NCI-H187 treated with DMSO at 0.1 percent for 48 hours (cell line): Measurements from ENCODE around the gene STK38L.
"Not testable (repeated sequence)": the region's sequence is repeated elsewhere in the genome, so short reads cannot be mapped to it uniquely, and the experiment has no call there.

Source experiments
- DNase-seq: peaks from one replicate; lab custom pipeline; 2025; lab: John Stamatoyannopoulos, UW

Gene STK38L

DNA sequence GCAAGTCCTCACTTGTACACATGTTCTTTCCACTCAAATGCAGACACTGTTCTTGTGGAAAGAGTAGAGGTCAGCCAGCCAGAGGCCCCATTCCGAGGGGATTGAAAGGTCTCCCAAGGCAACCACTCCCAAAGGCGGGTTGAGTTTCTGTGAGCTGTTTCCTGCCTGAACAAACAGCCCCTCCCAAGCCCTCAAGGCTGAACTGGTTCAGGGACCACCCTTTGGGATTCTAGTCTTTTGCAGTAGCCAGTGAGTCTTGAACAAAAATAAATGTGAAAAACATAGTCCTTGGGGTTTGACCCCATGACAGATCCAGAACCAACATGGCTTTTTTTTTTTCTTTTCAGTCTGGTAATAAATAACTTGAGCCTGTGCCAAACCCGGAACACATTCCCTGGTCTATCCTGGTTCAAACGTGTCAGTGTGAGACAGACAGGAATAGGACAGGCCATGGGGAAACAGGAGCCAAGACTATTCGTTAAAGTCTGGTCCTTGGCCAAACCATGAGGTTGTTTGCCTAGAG is 17.6 kb upstream of the STK38L start:
- no peak for DNase-seq

DNA sequence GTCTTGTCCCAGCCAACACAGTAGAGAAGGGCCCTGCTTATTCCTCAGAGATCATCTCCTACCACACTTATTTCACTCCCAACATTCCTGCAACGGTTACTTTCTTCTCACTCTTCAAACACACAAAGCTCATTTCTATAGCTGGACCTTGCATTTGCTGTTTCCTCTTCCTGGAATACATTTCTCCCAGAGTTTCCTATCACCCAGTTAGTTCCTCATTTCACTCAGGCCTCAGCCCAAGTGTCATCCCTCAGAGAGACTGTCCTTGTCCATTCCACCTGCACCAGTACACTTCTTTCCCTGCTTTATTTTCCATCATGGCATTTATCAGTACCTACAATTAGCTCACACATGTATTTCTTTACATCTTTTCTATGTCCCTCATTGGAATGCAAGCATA is 14.7 kb upstream of the STK38L start:
- no peak for DNase-seq

DNA sequence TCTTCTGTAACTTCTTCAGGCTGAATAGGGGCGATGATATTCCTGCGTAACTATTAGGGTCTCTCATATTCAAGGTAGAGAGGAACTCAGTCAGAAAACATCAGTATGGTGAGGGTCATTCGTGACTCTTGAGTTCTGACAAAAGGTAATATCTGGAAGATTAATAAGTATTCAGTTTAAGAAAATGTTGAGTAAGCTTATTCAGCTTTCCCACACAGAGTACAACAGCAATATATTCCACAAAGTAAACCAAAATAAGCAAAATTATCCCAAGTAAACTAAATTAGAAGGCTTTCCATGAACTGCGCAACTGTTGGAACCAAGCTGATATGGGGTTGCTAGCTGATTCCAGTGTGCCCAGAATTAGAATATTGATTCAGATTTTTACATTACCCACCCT is 12.7 kb upstream of the STK38L start:
- DNase-seq = not testable (repeated sequence)

DNA sequence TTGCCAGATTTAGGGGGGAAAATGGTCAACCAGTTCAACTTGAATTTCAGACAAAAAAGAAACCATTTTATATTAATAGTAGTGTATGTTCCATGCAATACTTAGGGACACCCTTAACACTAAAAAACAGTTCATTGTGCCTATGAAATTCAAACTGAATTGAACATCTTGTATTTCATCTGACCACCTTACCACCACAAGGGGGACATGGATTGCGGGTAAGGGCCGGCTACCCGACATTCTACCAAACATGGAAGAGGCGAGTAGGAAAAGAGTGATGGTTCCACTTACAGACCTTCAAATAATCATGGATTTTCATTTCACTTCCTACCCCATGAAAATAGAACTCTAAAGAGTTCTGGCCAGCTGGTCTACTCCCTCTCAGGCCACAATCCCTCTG is 10.3 kb upstream of the STK38L start:
- no peak for DNase-seq

DNA sequence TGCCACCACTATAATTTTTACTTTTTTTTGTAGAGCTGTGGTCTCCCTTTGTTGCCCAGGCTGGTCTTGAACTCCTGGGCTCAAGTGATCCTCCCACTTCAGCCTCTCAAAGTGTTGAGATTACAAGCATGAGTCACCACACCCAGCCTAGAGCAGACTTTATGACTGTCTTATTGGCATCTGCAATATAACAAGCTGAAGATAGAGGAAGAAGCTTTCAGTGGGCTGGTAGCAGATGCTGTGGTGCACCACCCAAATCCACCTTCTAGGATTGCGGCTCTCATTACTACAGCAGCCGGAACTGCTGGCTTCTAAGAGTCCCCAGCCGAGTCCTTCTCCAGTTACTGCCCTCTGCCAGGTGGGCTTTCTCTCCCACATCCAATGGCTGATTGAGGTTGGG is 7.6 kb upstream of the STK38L start:
- DNase-seq = no peak

DNA sequence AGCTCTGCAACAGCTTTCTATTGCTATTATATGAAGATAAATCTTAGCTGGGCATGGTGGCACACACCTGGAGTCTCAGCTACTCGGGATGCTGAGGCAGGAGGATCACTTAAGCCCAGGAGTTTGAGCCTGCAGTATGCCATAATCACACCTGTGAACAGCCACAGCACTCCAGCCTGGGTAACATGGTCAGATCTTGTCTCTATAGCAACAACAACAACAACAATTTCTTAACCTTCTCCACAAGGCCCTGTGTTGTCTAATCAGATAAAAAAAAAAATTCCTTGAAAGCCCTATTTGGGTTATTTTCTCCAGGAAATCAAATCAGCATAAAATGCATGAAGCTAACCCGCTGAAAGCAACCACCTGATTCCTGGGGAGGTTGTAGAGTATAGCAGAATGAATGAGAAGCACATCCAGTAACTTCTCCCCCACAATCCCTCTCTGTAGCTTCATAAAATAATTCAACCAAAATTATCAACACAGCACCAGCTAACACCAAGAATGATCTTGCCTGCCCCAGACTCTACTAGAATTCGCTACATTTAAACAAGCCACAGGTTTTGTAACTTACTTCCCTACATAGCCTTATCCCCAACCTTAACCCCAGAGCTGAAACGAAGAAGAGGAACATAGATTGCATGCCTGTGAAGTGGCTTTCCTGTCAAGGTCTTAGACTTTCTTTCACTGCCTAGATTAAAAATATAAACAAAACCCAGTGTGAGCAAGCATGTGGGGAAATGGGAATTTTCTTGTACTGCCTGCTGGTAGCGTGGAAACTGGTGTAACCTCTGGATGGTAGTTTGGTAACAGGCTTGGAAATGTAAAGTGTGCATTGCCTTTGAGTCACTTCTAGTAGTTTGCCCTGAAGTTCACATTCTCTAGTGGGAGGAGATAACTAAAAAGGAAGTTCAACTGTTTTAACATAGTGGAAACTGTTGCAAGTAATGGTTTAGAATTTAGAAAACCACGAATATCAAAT is 6.0 kb upstream of the STK38L start:
- DNase-seq = no peak

DNA sequence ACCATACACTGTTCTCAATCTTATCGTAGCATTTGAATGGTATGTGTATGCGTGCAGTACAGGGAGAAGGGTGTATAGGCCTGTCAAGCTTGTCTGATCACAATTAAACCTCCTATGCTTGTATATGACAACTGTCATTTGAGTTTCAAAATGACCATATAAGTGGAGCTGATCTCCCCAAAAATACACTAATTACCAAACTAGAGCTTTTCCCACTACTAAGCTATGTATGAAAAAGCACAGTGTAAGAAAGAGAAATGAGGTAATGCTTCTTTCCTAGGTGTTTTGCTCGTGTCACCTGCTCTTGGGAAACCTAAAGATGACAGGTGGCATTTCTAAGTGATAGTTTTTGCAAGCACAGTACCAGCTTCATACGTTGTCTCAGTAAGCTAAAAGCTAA is 1.1 kb upstream of the STK38L start:
- no peak for DNase-seq

DNA sequence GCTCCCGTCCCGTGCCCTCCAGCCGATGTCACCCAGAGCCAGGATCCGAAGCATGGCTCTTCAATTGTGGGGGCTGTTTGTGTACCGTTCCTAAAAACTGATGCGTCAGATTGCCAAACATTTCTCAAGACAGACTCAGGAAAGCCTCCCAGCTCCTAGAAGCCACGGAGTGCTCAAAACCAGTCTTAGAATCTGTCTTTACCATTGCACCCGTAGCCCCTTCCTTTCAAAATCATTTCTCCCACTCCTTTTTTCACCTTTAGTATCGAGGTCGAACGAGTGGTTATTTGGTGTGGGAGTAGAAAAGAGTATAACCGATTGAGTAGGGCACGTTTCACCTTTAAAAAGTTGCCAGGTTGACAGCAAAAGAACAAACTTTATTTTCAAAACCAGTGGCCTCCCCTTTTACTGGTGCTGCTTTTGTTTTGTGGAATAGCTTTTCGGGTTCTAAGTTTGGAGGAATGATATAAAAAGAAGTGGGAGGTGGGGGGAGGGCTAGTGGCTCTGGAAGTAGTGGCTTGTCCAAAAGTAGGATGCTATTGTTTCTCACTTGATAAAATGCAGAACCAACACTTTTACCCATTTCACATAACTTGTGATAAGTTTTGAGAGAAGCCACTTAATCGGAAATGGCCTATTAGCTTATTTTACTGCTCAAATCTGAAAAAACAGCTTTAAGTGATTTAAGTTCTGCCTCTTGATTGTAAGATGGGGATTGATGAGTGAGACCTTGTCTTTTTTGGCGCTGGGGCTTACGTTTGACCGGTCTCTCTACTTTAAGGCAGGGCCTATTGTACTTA is 803 bp downstream of the STK38L start:
- DNase-seq = no peak

DNA sequence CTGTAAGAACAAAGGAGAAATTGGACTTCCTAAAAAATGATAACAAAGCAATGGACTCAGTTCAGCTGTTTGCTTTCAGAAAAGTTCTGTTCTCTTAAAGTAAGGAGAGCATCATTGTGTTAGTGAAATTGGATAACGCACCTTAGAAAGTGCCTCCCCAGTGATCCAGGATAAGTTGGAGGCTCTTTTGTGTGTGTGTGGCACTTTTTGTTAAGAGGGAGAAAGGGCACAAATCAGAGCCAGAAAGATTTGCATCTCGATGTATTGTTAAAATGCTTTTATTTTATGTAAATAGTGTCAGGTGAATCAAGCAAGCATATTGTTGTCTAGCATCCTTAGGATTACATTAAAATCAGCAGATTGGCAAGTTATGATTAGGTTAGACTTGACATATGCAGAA is 2.1 kb downstream of the STK38L start:
- DNase-seq = no peak

DNA sequence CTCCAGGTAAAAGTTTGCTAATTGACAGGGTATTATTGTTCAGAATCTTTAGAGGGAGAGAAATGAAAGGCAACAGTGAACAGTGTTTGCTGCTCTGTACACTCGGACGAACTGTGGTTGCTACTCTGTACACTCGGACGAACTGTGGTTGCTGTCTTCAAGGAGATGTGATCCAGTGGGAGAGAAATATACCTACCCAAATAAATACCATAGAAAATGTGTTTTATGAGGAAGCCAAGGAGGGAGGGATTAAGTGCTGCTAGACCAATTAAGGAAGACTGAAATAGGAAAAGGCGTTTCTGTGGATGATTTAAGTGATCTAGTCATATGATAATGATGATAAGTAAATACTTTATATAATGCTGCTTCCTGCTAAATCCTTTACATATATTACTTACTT is 2.7 kb downstream of the STK38L start:
- no peak for DNase-seq

DNA sequence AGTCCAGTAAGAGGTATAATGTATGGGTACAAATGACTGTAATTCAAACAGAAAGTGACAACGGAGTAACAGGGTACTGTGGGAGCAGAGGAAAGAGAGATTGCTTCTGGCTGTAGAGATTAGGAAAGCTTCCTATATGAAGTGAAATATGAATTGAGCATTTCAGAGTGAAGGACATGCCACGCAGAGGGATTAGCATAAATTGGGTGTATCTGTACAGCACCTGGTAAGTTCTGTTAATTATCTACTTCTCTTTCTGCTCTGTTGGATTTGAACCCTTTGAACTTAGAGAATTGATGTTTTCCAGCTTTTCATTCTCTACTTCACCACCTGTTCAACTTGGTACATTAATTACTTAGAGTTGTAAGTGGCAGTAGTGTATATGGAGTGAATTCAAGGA is 8.8 kb downstream of the STK38L start:
- DNase-seq = no peak

DNA sequence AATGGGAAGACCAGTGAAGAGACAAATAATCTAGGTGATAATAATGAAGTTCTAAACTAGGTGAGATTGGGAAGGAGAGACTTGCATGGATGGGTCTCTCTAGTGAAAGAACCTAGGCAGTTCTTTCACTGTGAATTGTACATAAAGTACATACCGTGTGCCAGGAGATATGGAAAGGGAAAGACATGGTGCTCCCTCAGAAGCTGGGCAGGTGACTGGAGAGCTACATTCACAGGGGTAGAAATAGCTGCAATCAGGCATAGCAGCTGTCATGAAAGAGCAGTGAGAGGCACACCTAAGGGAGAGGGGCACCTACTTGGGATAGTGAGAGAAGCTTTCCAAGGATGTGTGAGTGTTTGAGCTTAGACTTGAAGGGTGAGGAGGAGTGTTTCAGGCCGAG is 9.3 kb downstream of the STK38L start:
- DNase-seq = no peak

DNA sequence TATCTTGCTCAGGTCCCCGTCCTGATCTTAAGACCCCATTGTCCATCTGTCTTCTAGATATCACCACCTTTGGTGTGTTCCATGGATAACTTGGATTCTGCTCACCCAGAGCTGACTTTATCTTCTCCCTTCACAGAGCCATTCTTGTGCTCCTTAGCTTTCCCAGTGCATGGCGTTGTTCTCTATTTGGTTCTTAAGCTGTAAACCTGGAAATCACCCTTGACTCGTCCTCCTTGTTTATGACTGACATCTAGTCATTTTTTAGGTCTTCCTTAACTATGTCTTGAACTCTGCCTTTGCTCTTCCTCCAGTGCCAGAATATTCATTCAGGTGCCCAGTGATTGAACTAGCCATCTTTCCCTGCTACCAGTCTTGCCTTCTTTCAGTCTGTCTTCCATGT is 11.7 kb downstream of the STK38L start:
- no peak for DNase-seq

DNA sequence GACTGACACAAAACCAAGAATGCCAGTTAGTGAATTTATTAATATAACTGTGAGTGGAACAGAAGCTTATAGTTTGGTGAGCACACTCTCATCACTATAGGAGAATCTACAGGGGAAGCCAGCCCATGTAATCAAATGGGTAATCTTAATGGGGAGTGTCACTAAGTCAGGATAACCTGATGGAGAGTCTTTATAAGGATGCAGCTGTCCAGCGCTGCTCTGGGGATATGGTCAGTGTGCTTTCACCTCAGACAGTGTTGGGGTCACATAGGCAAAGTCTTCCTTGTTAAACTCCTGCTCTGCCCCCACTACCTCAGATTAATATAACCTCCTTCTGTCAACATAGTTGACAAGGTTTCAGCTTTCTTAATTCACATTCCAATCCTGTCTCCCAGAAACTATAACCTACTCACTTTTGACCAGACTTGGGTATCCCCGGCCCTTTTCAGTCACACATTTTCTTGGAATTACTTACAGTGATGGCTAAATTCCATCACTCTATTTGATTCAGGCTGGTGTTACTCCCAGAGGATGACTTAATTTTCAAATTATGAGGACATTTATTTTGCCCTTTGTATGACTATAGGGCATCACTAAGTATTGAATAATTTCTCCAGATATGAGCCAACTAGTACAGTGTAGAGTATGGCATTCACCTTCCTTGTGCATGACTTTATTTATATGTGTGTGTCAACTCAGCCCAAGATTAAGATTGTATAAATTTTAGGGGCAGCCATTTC is 13.2 kb downstream of the STK38L start:
- no peak for DNase-seq

DNA sequence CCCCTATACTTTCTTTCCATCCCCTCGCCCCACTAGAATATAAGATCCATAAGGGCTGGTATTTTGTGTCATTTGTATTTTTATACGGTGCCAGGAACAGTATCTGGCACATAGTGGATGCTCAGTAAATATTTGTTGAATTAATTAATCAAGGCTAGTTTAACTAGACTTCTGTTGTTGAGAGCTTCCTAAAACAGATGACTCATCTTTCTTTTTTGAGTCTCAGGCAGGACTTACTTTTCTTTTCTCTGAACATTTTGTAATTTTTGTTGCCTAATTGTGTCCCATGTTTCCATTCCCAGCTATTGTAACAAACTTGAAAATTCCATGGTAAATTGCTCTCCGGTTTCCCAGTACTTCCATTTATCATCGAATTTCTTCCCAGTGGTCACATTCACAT is 16.7 kb downstream of the STK38L start:
- no peak for DNase-seq

DNA sequence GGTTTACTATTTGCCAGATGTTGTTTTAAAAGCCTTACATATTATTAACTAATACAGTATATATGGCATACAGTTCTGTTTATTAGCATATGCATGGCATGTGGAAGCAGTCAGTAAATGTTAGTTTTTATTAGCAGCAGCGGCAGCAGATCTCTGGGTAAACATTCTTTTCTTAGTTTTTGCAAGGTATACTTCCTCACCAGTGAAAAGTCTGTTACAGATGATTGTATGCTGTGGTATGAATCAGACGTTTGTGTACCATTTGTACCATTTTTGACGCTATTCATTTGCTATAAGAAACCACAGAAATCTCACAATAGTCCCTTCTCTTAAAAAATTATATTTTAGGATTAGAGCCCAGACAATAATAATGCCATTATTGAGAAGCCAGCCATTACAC is 17.8 kb downstream of the STK38L start:
- no peak for DNase-seq

DNA sequence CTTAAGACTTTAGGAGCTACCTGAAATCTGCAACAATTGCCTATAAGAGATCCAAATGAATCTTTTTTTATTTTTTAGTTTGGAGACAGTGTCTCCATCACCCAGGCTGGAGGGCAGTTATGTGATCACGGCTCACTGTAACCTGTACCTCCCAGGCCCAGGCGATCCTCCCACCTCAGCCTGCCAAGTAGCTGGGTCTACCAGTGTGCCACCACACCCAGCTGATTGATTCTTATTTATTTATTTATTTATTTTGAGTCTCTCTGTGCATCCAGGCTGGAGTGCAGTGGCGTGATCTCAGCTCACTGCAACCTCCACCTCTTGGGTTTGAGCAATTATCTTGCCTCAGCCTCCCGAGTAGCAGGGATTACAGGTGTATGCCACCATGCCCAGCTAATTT is 26.1 kb downstream of the STK38L start:
- no peak for DNase-seq

DNA sequence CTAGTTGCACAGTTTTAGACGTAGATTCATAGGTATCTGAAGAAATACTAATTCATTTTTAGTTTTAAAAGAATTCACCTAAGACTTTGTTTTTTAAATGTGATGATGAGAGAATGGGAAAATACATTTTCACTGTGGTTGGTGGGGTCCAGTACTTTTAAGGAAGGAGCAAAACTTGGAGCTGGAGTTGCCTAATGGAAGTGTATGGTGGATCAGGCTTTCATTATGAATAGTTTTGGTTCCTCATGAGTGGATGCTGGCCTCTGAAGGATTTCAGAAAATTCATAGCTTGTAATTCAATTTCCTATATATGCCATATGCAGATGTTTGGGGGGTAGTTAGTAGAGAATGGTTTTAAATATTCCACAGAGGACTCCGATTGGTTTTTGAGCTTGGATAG is 27.1 kb downstream of the STK38L start:
- no peak for DNase-seq

DNA sequence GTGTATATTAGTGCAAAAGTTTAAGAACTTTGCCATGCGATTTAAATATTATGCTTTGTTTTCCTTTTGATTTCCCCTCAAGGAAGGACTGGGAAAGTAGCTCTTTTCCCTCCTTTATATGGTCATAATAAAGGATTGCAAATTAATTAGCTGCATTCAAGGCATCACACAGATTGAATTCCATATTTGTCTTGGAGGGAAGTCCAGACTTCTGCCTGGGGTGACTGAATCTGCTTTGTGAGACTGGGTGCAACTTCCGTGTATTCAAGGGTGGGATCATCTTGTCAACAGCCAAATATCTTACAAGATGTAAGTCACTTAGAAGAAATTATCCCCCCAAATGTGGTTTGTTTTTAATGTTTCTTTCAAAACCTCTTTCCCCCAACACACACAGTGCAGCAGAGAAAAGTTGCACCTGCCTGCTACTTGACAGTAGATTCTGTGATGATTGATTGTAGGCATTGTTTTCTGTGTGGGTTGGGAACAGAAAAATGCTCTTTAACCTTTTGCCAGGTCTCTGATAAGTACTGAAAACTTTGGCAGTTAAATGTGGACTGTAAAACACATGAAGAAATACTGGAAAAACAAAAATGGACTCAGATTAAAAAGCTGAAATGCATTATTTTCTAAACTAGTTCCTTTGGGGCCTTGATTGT is 28.4 kb downstream of the STK38L start:
- DNase-seq = peak; percentile 4

DNA sequence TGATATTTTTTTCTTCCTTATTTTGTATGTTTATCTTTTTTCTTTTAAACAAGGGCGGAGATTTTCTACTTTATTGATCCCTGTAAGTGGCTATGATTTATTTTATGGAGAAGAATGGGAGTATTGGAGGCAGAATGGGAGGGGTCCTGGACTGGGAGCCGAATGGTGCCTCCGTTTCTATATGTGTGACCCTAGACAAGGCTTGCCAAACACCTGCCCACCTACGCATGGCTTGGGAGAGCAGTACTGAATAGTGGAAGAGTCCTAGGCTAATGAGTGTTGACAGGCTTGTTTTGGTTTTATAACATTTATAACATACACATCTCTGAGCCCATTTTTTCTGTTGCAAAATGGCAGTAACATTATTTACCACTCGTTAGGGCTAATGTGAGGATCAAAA is 29.0 kb downstream of the STK38L start:
- DNase-seq = no peak

DNA sequence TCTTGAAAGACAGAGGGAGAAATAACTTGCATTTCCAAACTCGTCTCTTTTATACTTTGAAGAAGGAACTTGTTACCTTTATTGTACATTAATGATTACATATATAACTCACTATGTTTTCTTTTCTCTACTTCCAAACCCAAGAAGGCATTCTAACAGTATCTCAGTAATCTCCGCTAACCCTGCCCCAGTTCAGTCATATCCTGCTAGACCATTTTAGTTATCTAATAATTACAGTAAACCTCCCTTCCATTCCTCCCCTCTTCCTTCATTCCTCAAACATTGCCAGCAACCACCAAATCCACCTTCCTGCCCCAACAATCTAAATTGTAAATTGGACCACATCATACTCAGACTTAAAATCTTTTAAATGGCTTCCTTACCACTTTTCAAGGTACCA is 30.6 kb downstream of the STK38L start:
- no peak for DNase-seq

DNA sequence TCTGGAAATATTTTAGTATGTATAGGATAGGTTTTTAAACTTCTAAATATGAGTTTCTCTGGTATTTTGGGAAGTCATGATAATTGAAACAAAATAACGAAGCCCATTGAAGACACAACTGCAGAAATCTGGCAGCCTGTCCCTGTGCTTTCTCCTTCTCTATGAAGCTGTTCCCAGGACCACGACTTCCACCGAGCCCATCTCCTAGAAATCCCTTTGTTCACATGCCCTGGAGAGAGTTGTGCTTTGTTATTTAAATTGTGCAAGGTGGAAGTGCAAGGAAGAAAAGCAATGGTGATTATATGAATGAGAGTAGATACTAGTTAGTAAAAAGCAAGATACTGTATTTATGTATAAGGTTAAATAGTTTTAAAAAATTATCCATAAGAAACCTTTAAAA is 32.2 kb downstream of the STK38L start:
- DNase-seq = no peak
